ENCODE results near the gene SSMEM1. TPM values are rescaled to one million over a fixed set of nuclear protein-coding genes. Genes with fewer than 3 reads are reported as not detected.

SSMEM1 gene, protein sequence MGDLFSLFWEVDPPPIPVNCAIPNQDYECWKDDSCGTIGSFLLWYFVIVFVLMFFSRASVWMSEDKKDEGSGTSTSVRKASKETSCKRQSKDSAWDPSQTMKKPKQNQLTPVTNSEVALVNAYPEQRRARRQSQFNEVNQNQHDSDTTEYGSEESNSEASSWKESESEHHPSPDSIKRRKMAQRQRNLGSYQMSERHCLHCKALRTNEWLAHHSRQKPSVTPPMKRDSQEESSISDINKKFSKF
- total RNA-seq: 0.09 and 0.14 TPM in 2 replicates

GRCh38 chr7:130207642-130208041 lies at the start of gene SSMEM1:
TSS of gene SSMEM1 (plus strand) at chr7:130207860. CDS start at chr7:130207911, 51 bp downstream.

GRCh38 chr7:130205084-130205947 lies 2.3 kb upstream of the SSMEM1 start, which contains the start of gene TMEM209:
TSS of gene TMEM209 (minus strand) at chr7:130205406. CDS start at chr7:130205375, 31 bp downstream.

Other genes with a start within 250 kb of the SSMEM1 start
- gene ZC3HC1, start 156.5 kb upstream of the SSMEM1 start, total RNA-seq: 11.7 and 12.8 TPM in 2 replicates
- gene KLHDC10, start 137.3 kb upstream of the SSMEM1 start, total RNA-seq: 27.7 and 29.9 TPM in 2 replicates
- gene TMEM209, start 2.5 kb upstream of the SSMEM1 start, total RNA-seq: 8.5 and 9.2 TPM in 2 replicates
- not detected in 2 replicates for gene CPA2, start 59.0 kb downstream of the SSMEM1 start, total RNA-seq
- gene CPA4, start 85.3 kb downstream of the SSMEM1 start, total RNA-seq: 25.9 and 83.2 TPM in 2 replicates
- not detected in 2 replicates for gene CPA5, start 137.0 kb downstream of the SSMEM1 start, total RNA-seq
- 0.09 and 0.28 TPM in 2 replicates for gene CPA1, start 172.6 kb downstream of the SSMEM1 start, total RNA-seq
- 6.5 and 7.4 TPM in 2 replicates for gene CEP41, start 233.2 kb downstream of the SSMEM1 start, total RNA-seq

Measured in smooth muscle cell of bladder (primary cell).